Tibial nerve (tissue), 4 donors: Measurements from ENCODE around the gene PTGR1. TPM values are rescaled to one million over a fixed set of nuclear protein-coding genes. Genes with fewer than 3 reads are reported as not detected.

Source experiments
- DNase-seq, 2 donors: peaks; one replicate each; pipeline ENCODE4 v3.0.0-alpha.2; 2019; ENCODE audit warnings: low spot score in 2 of 2
- H3K27ac ChIP-seq, 4 donors: fragments of 200-600 bp; sonication (generic) in 3 of 4; one replicate each; pipeline ENCODE4 v1.5.1; 2017 to 2019; ENCODE audit warnings: mild to moderate bottlenecking in 1 of 4
- H3K27me3 ChIP-seq, 2 donors: fragments of 200-600 bp; sonication (generic) in 1 of 2; one replicate each; pipeline versions ENCODE4 v1.5.1 to v1.6.0; 2017 to 2019
- H3K36me3 ChIP-seq, 3 donors: fragments of 200-600 bp; sonication (generic); one replicate each; pipeline ENCODE4 v1.5.1; 2018 to 2019
- H3K4me1 ChIP-seq, 4 donors: fragments of 200-600 bp; sonication (generic) in 3 of 4; one replicate each; pipeline ENCODE4 v1.5.1; 2017 to 2019
- H3K4me3 ChIP-seq, 4 donors: fragments of 200-600 bp; sonication (generic) in 3 of 4; one replicate each; pipeline ENCODE4 v1.5.1; 2017 to 2019; ENCODE audit warnings: mild to moderate bottlenecking in 1 of 4, moderate library complexity in 1 of 4
- H3K9me3 ChIP-seq, 4 donors: fragments of 200-600 bp; sonication (generic) in 3 of 4; one replicate each; pipeline ENCODE4 v1.5.1; 2017 to 2019
- EP300 ChIP-seq, 2 donors: sonication (generic); formaldehyde crosslinking; IDR thresholded peaks; one replicate each; pipeline ENCODE4 v1.6.1; 2017; ENCODE audit warnings: antibody characterized with exemption in 2 of 2, mild to moderate bottlenecking in 1 of 2
- POLR2A ChIP-seq, 2 donors: fragments of 450-650 bp; IDR thresholded peaks; one replicate each; pipeline ENCODE4 v1.6.1; 2017; ENCODE audit warnings: antibody characterized with exemption in 2 of 2, mild to moderate bottlenecking in 2 of 2, moderate library complexity in 2 of 2
- WGBS, 2 donors: methylation state at CpG; one replicate each; pipeline ENCODE4 v1.1.5; 2018; 5-methylcytosine and 5-hydroxymethylcytosine counted together
- total RNA-seq, 4 donors: library from RNA; depleted of rRNA; stranded (reverse); fragments of >200 nt; gene quantifications; one replicate each; pipeline ENCODE4 v1.1.0, GENCODE V29; 2016
- TF ChIP-seq, protein P1 (sequence below), 5 experiments: fragments of 200-600 bp in 3 of 5; fragments of 450-650 bp in 2 of 5; sonication (generic) in 3 of 5; IDR thresholded peaks; one replicate each; pipeline ENCODE4 v1.5.1; 2016 to 2019; ENCODE audit warnings: antibody characterized with exemption in 5 of 5, mild to moderate bottlenecking in 3 of 5, moderate library complexity in 2 of 5

Gene PTGR1
- total RNA-seq, 4 donors from 2014 or later: 25.7 to 58.8 (median 30.7) TPM

DNA sequence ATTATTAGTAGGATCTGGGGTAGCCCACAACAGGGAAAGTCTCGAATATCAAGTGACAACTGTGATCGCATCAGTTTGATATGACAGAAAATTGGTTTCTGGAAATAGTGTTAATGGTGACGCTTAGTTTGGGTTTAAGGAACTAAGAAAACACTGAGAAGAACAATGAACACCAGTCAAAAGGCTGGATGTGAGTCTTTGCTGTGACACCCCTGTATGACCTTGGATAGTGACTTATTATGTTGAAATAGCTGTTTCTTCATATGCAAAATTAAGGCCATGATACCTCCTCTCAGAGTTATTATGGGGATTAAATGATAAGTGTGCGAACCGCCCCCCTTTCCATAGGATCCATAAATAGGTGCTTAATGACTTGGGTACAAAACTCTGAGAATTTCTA lies 32.6 kb upstream of the PTGR1 start:
- no peaks in the 10 kb centered on the region for H3K27me3 ChIP-seq
- TF ChIP-seq POLR2A (IDR thresholded peaks at IDR 0.05) (no peak), EP300 (IDR thresholded peaks at IDR 0.05) (no peak)
- TF ChIP-seq, protein P1, sequence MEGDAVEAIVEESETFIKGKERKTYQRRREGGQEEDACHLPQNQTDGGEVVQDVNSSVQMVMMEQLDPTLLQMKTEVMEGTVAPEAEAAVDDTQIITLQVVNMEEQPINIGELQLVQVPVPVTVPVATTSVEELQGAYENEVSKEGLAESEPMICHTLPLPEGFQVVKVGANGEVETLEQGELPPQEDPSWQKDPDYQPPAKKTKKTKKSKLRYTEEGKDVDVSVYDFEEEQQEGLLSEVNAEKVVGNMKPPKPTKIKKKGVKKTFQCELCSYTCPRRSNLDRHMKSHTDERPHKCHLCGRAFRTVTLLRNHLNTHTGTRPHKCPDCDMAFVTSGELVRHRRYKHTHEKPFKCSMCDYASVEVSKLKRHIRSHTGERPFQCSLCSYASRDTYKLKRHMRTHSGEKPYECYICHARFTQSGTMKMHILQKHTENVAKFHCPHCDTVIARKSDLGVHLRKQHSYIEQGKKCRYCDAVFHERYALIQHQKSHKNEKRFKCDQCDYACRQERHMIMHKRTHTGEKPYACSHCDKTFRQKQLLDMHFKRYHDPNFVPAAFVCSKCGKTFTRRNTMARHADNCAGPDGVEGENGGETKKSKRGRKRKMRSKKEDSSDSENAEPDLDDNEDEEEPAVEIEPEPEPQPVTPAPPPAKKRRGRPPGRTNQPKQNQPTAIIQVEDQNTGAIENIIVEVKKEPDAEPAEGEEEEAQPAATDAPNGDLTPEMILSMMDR (IDR thresholded peaks at IDR 0.05): no peak
- no peak for DNase-seq
- peaks cover 0 to 47% (median 18%) of the 10 kb centered on the region in 4 donors for H3K4me1 ChIP-seq
- H3K36me3 ChIP-seq: no peaks in the 10 kb centered on the region
- 31 to 33% methylated on average over 5 of the region's 5 CpGs for WGBS, 2 donors
- H3K4me3 ChIP-seq: peak overlapping the region; percentile 74 to 98 (median 93)
- H3K9me3 ChIP-seq: no peaks in the 10 kb centered on the region
- H3K27ac ChIP-seq: peak overlapping the region; percentile 80 to 92 (median 88)

DNA sequence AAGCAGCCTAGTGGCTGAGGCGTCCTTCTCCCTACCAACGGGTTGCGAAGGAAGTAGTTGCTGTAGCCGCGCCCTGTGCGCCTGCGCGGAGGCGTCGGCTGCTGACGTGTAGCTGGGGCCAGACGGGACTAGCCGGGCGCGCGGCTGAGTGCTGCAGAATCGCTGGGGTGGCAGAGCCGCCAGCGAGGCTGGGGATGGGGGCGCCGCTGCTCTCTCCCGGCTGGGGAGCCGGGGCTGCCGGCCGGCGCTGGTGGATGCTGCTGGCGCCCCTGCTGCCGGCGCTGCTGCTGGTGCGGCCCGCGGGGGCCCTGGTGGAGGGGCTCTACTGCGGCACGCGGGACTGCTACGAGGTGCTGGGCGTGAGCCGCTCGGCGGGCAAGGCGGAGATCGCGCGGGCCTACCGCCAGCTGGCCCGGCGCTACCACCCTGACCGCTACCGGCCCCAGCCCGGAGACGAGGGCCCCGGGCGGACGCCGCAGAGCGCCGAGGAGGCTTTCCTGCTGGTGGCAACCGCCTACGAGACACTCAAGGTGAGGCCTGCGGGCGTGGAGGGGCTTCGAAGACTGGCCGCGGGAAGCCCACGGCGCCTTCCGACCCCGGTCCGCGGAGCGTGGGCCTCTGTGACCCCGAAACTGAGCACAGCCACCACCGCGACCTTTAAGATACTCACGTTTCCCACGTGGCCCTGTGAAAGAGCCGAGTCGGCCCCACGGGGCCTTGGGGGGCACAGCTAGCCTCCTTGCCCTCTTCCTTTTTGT lies 31.9 kb upstream of the PTGR1 start, which contains the start of gene DNAJC25:
TSS of gene DNAJC25 (plus strand) at position 121 of the 758 bp plus-strand sequence. CDS start at position 195, 74 bp downstream.
- peak within 1 kb of the TSS; percentile 80 to 92 (median 88) for H3K27ac ChIP-seq
- TF ChIP-seq EP300 (IDR thresholded peaks at IDR 0.05) (peak; percentile 91 to 95), POLR2A (IDR thresholded peaks at IDR 0.05) (peak; percentile 98 to 99)
- TF ChIP-seq, protein P1 (IDR thresholded peaks at IDR 0.05): peak in 2 of 5 experiments; percentile 44 to 46
- DNase-seq: peak; percentile 86 to 87
- peaks cover 0 to 47% (median 18%) of the 10 kb centered on the region in 4 donors for H3K4me1 ChIP-seq
- no peaks in the 10 kb centered on the region for H3K27me3 ChIP-seq
- no peaks in the 10 kb centered on the region for H3K36me3 ChIP-seq
- H3K9me3 ChIP-seq: no peaks in the 10 kb centered on the region
- WGBS, 2 donors: 1 to 2% methylated on average over 10 to 64 of the region's 79 CpGs
- H3K4me3 ChIP-seq: peak within 1 kb of the TSS; percentile 74 to 98 (median 93)

GRCh38 chr9:111630964-111631213 lies 31.4 kb upstream of the PTGR1 start:
- 0 to 1% methylated on average over 14 of the region's 14 CpGs for WGBS, 2 donors
- Histone ChIP-seq H3K27me3 (no peaks in the 10 kb centered on the region), H3K4me3 (peak overlapping the region; percentile 74 to 98 (median 93)), H3K36me3 (no peaks in the 10 kb centered on the region), H3K27ac (peak overlapping the region in 3 of 4 donors; percentile 60 to 89 (median 88)), H3K4me1 (peaks cover 0 to 45% (median 18%) of the 10 kb centered on the region in 4 donors), H3K9me3 (no peaks in the 10 kb centered on the region)
- no peak for DNase-seq
- TF ChIP-seq POLR2A (IDR thresholded peaks at IDR 0.05) (no peak), EP300 (IDR thresholded peaks at IDR 0.05) (no peak)
- TF ChIP-seq, protein P1 (IDR thresholded peaks at IDR 0.05): no peak

GRCh38 chr9:111630182-111630963 lies 30.9 kb upstream of the PTGR1 start:
- WGBS, 2 donors: 9 to 10% methylated on average over 17 of the region's 17 CpGs
- Histone ChIP-seq H3K36me3 (no peaks in the 10 kb centered on the region), H3K4me3 (peak overlapping the region; percentile 74 to 98 (median 93)), H3K4me1 (peaks cover 0 to 40% (median 15%) of the 10 kb centered on the region in 4 donors), H3K27me3 (no peaks in the 10 kb centered on the region), H3K9me3 (no peaks in the 10 kb centered on the region), H3K27ac (peak overlapping the region in 3 of 4 donors; percentile 60 to 89 (median 88))
- TF ChIP-seq POLR2A (IDR thresholded peaks at IDR 0.05) (no peak), EP300 (IDR thresholded peaks at IDR 0.05) (no peak)
- TF ChIP-seq, protein P1 (IDR thresholded peaks at IDR 0.05): no peak
- DNase-seq: no peak

DNA sequence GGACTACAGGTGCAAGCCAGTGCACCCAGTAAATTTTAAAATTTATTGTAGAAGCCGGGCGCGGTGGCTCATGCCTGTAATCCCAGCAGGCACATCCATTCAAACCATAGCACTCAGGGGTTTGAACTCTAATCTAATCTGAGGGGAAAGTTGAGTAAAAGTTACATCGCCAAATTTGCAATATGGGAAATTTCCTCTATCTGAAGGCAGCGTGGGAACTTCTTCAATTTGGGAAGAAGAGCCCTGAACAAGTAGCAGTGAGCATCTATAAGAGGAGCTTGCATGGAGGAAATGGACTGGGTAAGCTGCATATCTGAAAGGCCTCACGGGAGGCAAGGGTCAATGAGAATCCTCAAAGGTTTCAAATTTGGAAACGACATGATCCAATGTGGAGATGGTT lies 29.0 kb upstream of the PTGR1 start:
- 93 to 95% methylated on average over 7 of the region's 7 CpGs for WGBS, 2 donors
- TF ChIP-seq EP300 (IDR thresholded peaks at IDR 0.05) (no peak), POLR2A (IDR thresholded peaks at IDR 0.05) (no peak)
- TF ChIP-seq, protein P1 (IDR thresholded peaks at IDR 0.05): no peak
- H3K9me3 ChIP-seq: no peaks in the 10 kb centered on the region

More for the DNA sequence above, 29.0 kb upstream of the PTGR1 start:
- H3K27me3 ChIP-seq: no peaks in the 10 kb centered on the region
- no peak overlapping the region for H3K4me3 ChIP-seq
- no peaks in the 10 kb centered on the region for H3K36me3 ChIP-seq
- H3K4me1 ChIP-seq: peaks cover 0 to 21% (median 13%) of the 10 kb centered on the region in 4 donors
- no peak for DNase-seq
- H3K27ac ChIP-seq: no peak overlapping the region
